GM12801 (cell line): ENCODE results near the gene BCL3.

ENCODE experiments used
- CTCF ChIP-seq: IDR thresholded peaks from one replicate; pipeline ENCODE4 v1.5.1; 2011; ENCODE audit warnings: control low read depth; ENCODE audit not compliant: insufficient read length; ENCODE audit errors: extremely low read depth

The BCL3 gene

GRCh38 chr19:44753932-44754749 lies 5.6 kb downstream of the BCL3 start:
- no peak for TF ChIP-seq CTCF

GRCh38 chr19:44754750-44755080 lies 6.2 kb downstream of the BCL3 start:
- no peak for TF ChIP-seq CTCF

DNA sequence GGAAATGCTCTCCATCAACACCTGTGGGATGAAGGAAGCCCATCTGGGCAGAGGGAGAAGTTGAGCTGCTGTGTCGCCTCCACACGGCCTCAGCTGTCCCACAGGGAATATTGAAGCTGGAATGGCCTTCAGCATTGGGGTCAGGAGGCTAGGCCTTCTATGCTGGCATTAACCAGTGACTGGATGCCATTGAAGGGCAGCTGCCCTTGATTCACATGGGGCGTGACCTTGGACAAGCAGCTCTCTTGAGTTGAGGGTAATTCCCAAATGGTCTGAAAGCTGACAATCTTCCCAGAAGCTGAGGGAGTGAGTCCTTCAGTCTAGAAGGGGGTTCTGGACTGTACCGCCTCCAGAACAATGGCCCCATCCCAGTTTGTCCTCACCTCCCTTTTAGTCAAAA lies 6.7 kb downstream of the BCL3 start:
- TF ChIP-seq CTCF: no peak

DNA sequence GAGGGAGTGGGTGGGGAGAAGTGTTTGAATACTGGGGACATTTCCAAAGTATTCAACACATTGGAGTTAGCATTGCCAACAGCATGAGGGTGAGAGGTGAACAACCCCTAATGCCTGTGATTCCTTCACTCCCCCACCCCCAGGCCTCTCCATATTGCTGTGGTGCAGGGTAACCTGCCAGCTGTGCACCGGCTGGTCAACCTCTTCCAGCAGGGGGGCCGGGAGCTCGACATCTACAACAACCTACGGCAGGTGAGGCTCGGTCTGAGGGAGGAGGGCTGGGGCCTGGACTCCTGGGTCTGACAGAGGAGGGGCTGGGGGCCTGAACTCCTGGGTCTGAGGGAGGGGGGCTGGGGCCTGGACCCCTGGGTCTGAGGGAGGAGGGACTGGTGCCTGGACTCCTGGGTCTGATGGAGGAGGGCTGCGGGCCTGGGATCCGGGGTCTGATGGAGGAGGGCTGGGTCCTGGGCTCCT lies 7.6 kb downstream of the BCL3 start:
- no peak for TF ChIP-seq CTCF

DNA sequence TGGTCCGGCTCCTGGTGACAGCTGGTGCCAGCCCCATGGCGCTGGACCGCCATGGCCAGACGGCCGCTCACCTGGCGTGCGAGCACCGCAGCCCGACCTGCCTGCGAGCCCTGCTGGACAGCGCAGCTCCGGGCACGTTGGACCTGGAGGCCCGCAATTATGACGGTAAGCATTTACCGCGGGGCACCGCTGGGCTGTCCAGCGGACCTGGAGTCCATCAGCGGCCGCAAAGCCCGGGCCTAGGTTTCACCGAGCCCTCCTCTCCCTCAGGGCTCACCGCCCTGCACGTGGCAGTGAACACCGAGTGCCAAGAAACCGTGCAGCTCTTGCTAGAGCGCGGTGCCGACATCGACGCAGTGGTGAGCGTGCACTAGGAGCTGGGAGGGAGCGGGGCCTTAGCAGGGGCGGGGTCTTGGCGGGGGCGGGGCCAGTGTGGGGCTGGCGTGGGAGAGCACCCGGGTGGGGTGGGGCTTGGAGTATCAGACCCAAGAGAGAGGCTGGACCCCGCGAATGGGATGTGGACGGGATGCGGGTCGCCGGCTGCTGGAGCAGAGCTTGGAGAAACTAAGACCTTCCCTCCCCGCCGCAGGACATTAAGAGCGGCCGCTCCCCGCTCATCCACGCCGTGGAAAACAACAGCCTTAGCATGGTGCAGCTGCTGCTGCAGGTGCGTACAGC lies 8.7 kb downstream of the BCL3 start:
- no peak for TF ChIP-seq CTCF

DNA sequence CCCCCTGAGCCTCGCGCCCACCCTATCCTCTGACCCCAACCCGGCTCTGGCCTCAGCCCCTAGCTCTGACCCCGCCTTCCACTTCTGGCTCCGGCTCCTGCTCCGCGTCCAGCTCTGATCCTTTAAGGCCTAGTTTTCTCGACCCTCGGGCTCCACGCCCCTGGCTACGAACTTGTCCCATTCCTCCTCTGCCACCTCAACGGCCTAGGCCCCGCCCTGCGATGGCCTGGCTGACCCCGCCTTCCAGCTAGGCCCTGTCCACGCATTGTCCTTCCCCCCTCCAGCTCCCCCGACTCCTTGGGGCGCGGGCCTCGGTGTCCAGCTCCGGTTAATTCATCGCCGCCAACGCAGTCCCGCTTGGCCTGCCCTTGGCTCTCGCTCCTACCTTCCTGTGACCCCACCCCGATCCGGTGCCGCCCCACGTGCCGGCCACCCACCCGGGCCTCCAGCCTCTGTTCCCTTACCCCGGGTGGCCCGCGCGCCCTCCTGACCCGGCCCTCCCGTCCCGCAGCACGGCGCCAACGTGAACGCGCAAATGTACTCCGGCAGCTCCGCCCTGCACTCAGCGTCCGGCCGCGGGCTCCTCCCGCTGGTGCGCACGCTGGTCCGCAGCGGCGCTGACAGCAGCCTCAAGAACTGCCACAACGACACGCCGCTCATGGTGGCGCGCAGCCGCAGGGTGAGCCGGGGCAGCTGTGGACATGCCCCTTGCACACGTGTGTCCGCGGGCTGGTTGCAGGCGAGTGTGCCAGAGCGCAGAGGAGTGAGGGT lies 9.4 kb downstream of the BCL3 start:
- TF ChIP-seq CTCF: no peak

DNA sequence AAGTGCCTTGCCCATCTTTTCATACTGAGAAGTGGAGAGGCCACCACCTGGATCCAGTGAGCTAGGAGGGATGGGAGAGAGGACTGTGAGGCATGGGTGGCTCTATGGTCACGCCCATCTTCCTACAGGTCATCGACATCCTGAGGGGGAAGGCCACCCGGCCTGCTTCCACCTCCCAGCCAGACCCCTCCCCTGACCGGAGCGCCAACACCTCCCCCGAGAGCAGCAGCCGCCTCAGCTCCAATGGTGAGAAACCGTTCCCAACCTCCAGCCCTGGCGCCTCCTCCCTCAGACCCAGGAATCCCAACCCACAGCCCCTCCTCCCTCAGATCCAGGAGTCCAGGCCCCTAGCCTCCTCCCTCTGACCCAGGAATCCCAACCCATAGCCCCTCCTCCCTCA lies 10.1 kb downstream of the BCL3 start:
- TF ChIP-seq CTCF: no peak
